Neural crest cell (in vitro differentiated cells): ENCODE data around the gene GNA12. TPM values are rescaled to one million over a fixed set of nuclear protein-coding genes. Genes with fewer than 3 reads are reported as not detected.

Source experiments
- DNase-seq: peaks from one replicate; pipeline ENCODE4 v3.0.0; 2021; ENCODE audit warnings: low read depth, mixed read lengths, low spot score
- H3K27ac Mint-ChIP-seq: one replicate; pipeline ENCODE4 v1.8.0; 2021; ENCODE audit warnings: mild to moderate bottlenecking, mixed read lengths; ENCODE audit not compliant: unreplicated experiment
- H3K27me3 Mint-ChIP-seq: 2 replicates; pipeline ENCODE4 v1.8.0; 2021; ENCODE audit warnings: low read depth, mild to moderate bottlenecking, mixed read lengths
- H3K36me3 Mint-ChIP-seq: 2 replicates; pipeline ENCODE4 v1.8.0; 2021; ENCODE audit warnings: low read depth, mild to moderate bottlenecking, mixed read lengths
- H3K4me1 Mint-ChIP-seq: 2 replicates; pipeline ENCODE4 v1.8.0; 2021; ENCODE audit warnings: mixed read lengths
- H3K4me3 Mint-ChIP-seq: one replicate; pipeline ENCODE4 v1.8.0; 2021; ENCODE audit warnings: mild to moderate bottlenecking, mixed read lengths
- H3K9me3 Mint-ChIP-seq: 2 replicates; pipeline ENCODE4 v1.8.0; 2021; ENCODE audit warnings: mixed read lengths
- CTCF ChIP-seq: fragments of 200-600 bp; sonication (generic); conservative IDR thresholded peaks from 2 replicates; pipeline ENCODE4 v1.5.0; 2021; ENCODE audit warnings: antibody characterized with exemption, mild to moderate bottlenecking
- total RNA-seq: library from RNA; stranded (reverse); gene quantifications from 2 replicates; pipeline ENCODE4 v1.2.1, GENCODE V29; 2021

GNA12 gene
- total RNA-seq, 1 donor from 2014 or later, result 63.5 TPM

GRCh38 chr7:2716906-2717292 is 127.2 kb downstream of the GNA12 start:
- H3K4me3 Mint-ChIP-seq, result no peak overlapping the region
- peaks cover 35% of the 10 kb centered on the region for H3K4me1 Mint-ChIP-seq
- TF ChIP-seq CTCF, result no peak
- no peaks in the 10 kb centered on the region for H3K9me3 Mint-ChIP-seq
- H3K27ac Mint-ChIP-seq, result peak overlapping the region; percentile 19
- no peaks in the 10 kb centered on the region for H3K27me3 Mint-ChIP-seq
- no peak for DNase-seq
- H3K36me3 Mint-ChIP-seq, result peaks cover 12% of the 10 kb centered on the region

DNA sequence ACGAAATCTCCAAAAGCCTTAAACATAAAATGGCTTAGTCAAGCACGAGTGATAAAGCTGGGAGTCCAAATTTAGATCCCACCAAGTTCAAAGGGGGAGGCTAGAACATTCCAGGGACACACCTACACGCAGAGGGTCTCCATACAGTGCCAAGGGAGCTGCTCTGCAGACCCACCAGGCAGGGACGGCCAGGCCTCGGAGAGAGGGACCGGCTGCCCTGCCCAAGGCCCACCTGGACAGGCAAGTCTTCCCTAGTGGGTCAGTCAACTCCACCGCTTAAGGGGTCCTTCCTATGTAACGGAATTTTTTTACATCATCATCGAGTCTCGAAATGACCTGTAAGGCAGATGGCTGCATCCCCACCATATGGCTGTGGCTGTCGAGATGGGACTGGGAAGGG is 127.6 kb downstream of the GNA12 start:
- TF ChIP-seq CTCF, result no peak
- H3K27ac Mint-ChIP-seq, result no peak overlapping the region
- no peak overlapping the region for H3K4me3 Mint-ChIP-seq
- H3K4me1 Mint-ChIP-seq, result peaks cover 35% of the 10 kb centered on the region
- H3K36me3 Mint-ChIP-seq, result peaks cover 12% of the 10 kb centered on the region
- H3K27me3 Mint-ChIP-seq, result no peaks in the 10 kb centered on the region
- no peak for DNase-seq
- H3K9me3 Mint-ChIP-seq, result no peaks in the 10 kb centered on the region

DNA sequence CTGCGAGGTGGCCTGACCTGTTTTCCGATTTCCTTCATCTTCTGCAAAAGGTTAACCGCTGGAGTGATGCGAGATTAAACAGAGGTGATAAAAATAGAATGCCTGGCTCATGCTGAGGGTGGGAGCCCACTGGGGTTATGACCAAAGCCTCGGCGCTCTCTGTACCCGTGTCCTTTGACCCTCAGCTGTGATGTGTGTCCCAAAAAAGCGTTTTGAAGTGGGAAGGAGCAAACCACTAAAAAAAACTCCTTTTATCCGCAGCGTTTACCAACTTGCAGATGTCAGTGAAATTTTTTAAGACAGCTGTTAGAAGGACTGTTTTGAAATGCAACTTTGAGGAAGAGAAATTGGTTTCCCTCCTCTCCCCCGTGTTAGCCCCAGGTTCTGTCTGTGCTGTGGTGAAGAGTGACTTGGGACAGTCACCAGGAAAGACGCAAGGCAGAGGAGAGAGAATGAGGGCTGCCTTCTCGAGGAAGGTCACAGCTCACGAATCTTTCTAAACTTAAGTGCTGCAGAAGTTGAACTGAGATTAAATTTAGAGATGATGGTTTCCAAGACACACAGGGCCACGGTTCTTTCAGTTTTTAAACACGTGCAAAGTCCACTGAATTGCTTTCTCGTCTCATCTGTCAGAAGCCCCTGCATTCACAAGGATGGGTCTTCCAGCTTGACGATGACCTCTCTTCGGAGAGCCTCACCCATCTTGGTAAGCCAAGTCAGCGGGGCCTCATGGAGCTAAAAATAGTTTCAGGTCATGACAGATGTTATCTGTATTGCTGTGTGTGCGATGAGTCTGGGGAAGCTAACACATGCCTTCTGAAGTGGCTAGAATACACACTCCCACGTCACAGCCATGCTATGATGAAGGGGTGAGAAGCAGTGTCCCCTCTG is 128.5 kb downstream of the GNA12 start:
- no peaks in the 10 kb centered on the region for H3K27me3 Mint-ChIP-seq
- no peak overlapping the region for H3K4me3 Mint-ChIP-seq
- no peak for DNase-seq
- H3K27ac Mint-ChIP-seq, result peak overlapping the region; percentile 19
- H3K4me1 Mint-ChIP-seq, result peaks cover 35% of the 10 kb centered on the region
- no peak for TF ChIP-seq CTCF
- H3K36me3 Mint-ChIP-seq, result peaks cover 14% of the 10 kb centered on the region
- no peaks in the 10 kb centered on the region for H3K9me3 Mint-ChIP-seq

DNA sequence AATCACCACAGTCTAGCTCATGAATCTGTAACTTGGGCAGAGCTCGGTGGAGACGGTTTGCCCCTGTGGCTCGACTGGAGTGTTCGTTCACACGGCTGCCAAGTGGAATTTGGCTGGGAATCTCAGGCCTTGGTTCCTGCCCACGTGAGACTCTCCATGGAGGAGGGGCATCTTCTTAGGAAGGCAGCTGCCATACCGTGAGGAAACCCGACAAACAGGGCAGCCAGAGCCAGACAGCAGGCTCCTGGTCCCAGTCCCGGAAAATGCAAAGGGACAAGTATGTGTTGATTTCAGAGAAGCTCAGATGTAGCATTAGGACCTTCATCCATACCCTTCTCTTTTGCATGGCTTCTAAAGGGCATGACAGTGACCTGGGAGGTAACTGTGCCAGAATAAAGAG is 129.5 kb downstream of the GNA12 start:
- Mint-ChIP-seq H3K4me1 (peaks cover 35% of the 10 kb centered on the region), H3K4me3 (no peak overlapping the region), H3K27me3 (no peaks in the 10 kb centered on the region), H3K36me3 (peaks cover 14% of the 10 kb centered on the region), H3K9me3 (no peaks in the 10 kb centered on the region), H3K27ac (no peak overlapping the region)
- DNase-seq, result no peak
- no peak for TF ChIP-seq CTCF

DNA sequence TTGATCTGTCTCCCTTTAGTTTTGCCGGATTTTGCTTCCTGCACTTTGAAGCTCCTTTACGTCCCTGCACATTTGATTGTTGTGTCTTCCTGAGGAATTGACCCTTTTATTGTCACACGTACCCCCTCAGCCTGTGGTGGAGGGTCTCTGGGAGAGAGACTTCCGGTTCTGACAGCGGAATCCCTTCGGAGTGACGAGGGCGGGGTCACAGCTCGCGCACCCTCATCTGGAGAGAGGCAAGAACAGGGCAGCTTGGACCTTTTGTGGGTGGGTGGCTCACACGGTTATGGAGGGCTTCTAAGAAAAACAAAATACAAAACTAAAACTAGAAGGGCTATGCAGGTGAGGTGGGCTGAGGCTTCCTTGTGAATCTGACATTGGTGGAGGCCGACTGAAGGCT is 130.1 kb downstream of the GNA12 start:
- H3K27me3 Mint-ChIP-seq, result no peaks in the 10 kb centered on the region
- H3K4me1 Mint-ChIP-seq, result peaks cover 35% of the 10 kb centered on the region
- peak overlapping the region; percentile 65 for H3K27ac Mint-ChIP-seq

More for the DNA sequence above, 130.1 kb downstream of the GNA12 start:
- DNase-seq, result no peak
- Mint-ChIP-seq H3K36me3 (peaks cover 14% of the 10 kb centered on the region), H3K9me3 (no peaks in the 10 kb centered on the region), H3K4me3 (peak overlapping the region; percentile 14)
- no peak for TF ChIP-seq CTCF
